HUES48 (cell line): Measurements from ENCODE around the gene GABRQ.

Source experiments
- H3K27ac ChIP-seq: one replicate; pipeline ENCODE4 v1.7.0; 2013; ENCODE audit warnings: low read depth, low read length, inconsistent platforms
- H3K27me3 ChIP-seq: 2 replicates; pipeline ENCODE4 v1.6.1; 2013; ENCODE audit warnings: mild to moderate bottlenecking, low read length; ENCODE audit not compliant: control insufficient read depth, insufficient read depth
- H3K36me3 ChIP-seq: 2 replicates; pipeline ENCODE4 v1.6.1; 2013; ENCODE audit warnings: low read length; ENCODE audit not compliant: control insufficient read depth, insufficient read depth
- H3K4me1 ChIP-seq: 2 replicates; pipeline ENCODE4 v1.6.1; 2013; ENCODE audit warnings: mild to moderate bottlenecking, low read length; ENCODE audit not compliant: control insufficient read depth, insufficient read depth
- H3K4me3 ChIP-seq: 2 replicates; pipeline ENCODE4 v1.5.1; 2013; ENCODE audit warnings: mild to moderate bottlenecking, low read depth, low read length
- H3K9ac ChIP-seq: 2 replicates; pipeline ENCODE4 v1.6.1; 2013; ENCODE audit warnings: mild to moderate bottlenecking, low read depth, low read length, moderate library complexity
- H3K9me3 ChIP-seq: 2 replicates; pipeline ENCODE4 v1.6.1; 2013; ENCODE audit warnings: low read length; ENCODE audit not compliant: control insufficient read depth, insufficient read depth

GABRQ gene

DNA sequence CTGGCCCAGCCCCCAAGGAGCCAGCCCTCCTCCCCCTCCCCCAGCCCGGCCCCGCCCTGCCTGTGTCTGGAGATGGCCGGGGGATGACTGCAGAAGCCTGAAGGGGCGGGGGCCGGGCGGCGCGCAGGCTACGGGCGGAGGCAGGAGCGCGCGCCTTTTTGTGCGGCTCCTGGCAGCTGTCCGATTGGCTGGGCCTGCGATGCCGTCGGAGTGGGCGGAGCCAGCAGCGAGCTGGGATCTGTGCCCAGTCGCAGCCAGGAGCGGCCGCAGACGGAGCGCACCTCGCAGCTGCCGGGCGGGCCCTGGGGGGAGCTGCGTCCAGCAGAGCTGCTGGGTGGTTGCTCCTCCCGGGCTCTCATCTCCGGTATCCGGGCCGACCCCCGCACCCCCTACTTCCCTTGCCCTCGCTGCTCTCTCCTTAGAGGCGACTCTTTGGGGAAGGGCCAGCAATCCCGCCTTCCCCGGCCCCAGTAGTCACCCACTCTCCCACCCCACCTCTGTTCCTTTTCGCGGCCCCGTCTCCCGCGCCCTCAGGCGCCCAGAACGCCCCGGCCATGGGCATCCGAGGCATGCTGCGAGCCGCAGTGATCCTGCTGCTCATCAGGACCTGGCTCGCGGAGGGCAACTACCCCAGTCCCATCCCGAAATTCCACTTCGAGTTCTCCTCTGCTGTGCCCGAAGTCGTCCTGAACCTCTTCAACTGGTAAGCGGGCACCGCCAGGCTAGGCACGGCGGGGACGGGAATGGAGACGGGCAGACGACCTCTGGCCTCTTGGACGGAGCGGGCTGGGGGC lies at the start of gene GABRQ:
GABRQ (plus strand) TSS at position 247 of the 794 bp plus-strand sequence; CDS start at position 555, 308 bp downstream.
- H3K27ac ChIP-seq, result no peak within 1 kb of the TSS
- no peaks in the 10 kb centered on the region for H3K36me3 ChIP-seq
- peaks cover 20% of the 10 kb centered on the region for H3K27me3 ChIP-seq
- H3K9me3 ChIP-seq, result peaks cover 41% of the 10 kb centered on the region
- peaks cover 24% of the 10 kb centered on the region for H3K4me1 ChIP-seq
- H3K9ac ChIP-seq, result no peak within 1 kb of the TSS
- peak within 1 kb of the TSS; percentile 63 for H3K4me3 ChIP-seq

DNA sequence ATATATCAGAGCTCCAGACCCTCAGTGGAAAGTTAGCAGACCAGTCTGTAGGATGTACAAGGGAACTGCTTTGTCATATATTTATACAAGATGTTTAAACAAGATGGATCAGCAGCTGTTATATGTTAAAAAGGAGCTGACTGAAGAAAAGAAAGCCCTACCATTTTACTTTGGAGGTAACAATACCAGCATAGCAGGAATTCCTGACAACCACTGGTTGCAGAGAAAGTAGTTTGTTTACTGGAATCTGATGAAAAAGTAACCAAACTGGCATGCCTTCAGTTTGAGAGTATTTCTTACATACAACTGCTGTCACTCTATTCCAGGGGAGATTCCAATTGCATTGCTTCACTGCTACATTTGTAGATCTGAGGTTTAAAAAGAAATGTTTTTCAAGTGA lies 49.5 kb upstream of the GABRQ start:
- Histone ChIP-seq H3K36me3 (no peaks in the 10 kb centered on the region), H3K27ac (no peak overlapping the region), H3K9me3 (peaks cover 23% of the 10 kb centered on the region; the same call in 1 of the 2 replicates), H3K27me3 (no peaks in the 10 kb centered on the region), H3K4me1 (no peaks in the 10 kb centered on the region), H3K4me3 (no peak overlapping the region), H3K9ac (no peak overlapping the region)

DNA sequence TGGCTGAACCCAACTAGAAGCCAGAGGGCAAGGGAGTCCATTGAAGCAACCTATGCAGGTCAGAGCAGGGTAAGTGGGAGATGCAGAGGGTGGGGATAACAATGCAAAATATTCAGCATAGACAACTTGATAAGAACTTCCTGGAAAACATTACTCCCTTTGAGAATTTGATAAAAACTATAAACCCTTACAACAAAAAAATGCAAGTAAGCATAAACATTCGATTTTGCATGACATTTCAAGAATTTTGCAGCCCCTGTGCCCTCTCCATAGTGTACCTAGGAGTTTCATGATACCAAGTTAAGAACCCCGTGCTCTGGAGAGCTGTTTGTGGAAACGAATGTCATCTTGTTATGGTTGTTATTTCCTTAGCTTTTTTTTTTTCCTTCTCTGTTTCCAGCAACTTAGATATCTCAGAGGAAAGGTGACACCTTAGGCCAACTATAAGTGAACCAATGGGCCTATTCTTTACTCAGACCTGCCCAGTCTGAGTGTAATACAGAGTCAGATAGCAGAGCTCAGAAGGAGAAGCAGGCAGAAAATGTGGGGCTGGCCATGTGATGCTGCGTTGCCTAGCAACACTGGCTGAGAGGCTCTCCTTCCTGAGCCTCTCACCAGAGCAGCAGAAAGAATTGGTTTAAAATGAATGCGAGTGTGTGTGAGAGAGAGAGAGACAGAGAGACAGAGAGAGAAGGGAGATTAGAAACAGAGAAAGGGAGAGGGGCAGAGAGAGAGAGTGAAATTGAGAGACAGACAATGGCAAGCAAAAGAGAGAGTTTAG lies 36.7 kb upstream of the GABRQ start:
- Histone ChIP-seq H3K27me3 (no peaks in the 10 kb centered on the region), H3K9ac (no peak overlapping the region), H3K36me3 (no peaks in the 10 kb centered on the region), H3K4me1 (no peaks in the 10 kb centered on the region), H3K9me3 (peaks cover 39% of the 10 kb centered on the region), H3K4me3 (no peak overlapping the region), H3K27ac (no peak overlapping the region)

DNA sequence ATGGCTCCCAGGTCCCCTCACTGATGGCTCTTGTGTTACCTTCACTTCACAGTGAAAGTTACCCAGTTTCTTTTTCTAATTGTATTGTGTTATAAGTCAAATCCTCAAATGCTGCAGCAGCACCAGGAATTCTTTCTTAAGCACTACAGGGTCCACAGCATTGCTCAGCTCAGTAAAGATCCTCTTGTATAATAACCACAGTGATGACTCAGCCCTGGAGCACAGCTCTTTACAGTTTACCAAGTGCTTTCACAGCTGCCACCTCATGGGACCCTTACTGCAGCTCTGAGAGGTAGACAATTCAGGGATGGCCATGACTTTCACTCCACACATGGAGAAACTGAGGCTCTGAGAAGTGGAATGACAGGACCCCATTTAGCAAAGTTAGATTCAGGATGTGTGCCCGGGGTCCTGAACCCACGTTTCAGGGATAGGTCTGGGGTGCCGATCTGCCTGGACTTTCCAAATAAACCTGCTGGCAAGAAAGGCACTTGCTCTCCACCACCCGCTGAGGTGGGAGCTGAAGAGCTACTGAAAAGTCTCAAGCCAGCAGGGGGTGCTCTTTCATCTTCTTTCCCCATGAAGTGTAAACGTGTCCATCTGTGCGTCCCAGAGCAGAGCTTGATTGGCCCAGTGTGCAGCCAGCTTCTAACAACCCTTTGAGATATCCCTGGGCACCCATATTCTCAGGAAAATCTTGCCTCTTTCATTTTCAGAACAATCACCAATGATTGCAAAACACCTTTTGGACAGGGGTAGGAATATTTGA lies 35.7 kb upstream of the GABRQ start:
- Histone ChIP-seq H3K36me3 (no peaks in the 10 kb centered on the region), H3K27me3 (no peaks in the 10 kb centered on the region), H3K27ac (no peak overlapping the region), H3K9ac (no peak overlapping the region), H3K9me3 (peaks cover 39% of the 10 kb centered on the region), H3K4me3 (no peak overlapping the region), H3K4me1 (no peaks in the 10 kb centered on the region)

DNA sequence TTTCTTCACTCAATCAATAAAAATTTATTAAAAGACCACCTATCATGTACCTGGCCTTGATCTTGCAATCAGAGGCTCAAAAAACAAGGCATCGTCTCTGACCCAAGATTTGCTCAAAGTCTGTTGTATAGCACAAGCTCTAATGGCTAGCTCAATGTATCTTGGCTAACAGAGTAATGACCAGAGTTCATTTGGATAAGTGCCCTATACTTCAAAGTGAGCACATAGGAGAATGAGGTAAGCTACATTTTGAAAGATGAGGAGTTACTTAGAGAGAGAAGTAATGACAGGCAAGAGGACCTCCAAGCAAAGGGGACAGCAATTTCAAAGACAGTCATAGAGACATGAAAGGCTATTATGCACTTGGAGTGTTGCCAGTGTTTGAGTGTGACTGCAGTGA lies 22.9 kb upstream of the GABRQ start:
- Histone ChIP-seq H3K27ac (no peak overlapping the region), H3K4me1 (no peaks in the 10 kb centered on the region), H3K4me3 (no peak overlapping the region), H3K9me3 (peaks cover 49% of the 10 kb centered on the region), H3K27me3 (no peaks in the 10 kb centered on the region), H3K36me3 (no peaks in the 10 kb centered on the region), H3K9ac (no peak overlapping the region)

DNA sequence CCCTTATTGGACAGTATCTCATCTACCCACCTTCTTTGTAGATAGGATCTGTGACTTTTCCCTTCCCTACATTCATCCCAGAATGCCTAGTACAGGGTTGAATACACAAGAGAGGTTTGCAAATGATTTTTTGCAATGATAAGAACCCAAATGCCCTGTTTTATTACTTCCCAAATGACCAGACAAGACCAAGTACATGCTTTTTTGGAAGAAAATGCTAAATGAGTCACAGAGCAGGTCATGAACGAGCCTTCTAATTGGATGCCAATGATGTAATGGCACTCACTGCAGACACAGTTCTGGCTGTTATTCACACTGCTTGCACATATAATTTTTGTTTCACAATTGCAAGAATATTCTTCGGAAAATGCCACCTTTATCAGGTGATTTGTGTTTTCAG lies 17.8 kb upstream of the GABRQ start:
- Histone ChIP-seq H3K4me3 (no peak overlapping the region), H3K27me3 (no peaks in the 10 kb centered on the region), H3K9me3 (peaks cover 29% of the 10 kb centered on the region), H3K4me1 (no peaks in the 10 kb centered on the region), H3K36me3 (no peaks in the 10 kb centered on the region), H3K27ac (no peak overlapping the region), H3K9ac (no peak overlapping the region)

DNA sequence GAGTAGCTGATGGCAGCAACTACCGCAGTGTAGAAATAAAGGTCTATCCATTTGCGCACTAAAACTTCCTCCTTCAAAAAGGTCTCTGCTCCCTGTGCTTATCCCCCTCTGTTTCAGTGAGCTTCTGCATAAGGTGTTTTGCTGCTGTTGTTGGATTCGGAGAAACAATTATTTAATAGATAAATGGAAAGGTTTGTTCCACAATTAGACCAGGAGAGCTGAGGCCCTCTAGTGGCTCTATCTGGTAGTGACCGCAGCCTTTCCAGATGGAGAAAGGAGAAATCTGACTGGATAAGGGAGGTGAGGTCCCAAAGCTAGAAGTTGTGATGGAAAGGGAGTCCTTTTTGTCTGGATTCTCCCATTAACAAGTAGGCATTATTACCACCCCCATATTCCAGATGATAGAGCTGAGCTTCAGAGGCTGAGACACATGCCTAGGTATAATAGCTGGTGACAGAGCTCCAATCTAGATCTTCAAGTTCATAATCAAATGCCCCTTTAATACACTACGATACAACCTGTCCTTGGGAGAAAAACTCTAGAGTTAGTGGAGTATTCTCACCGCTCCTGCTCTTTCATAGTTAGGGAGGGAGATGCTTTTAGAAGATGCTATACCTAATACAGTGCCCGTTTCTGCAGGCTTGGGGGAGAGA lies 5.1 kb upstream of the GABRQ start:
- no peaks in the 10 kb centered on the region for H3K27me3 ChIP-seq
- no peaks in the 10 kb centered on the region for H3K36me3 ChIP-seq
- H3K9ac ChIP-seq, result no peak overlapping the region
- peaks cover 47% of the 10 kb centered on the region for H3K9me3 ChIP-seq
- no peak overlapping the region for H3K4me3 ChIP-seq
- peaks cover 3% of the 10 kb centered on the region; the same call in 1 of the 2 replicates for H3K4me1 ChIP-seq
- H3K27ac ChIP-seq, result no peak overlapping the region

DNA sequence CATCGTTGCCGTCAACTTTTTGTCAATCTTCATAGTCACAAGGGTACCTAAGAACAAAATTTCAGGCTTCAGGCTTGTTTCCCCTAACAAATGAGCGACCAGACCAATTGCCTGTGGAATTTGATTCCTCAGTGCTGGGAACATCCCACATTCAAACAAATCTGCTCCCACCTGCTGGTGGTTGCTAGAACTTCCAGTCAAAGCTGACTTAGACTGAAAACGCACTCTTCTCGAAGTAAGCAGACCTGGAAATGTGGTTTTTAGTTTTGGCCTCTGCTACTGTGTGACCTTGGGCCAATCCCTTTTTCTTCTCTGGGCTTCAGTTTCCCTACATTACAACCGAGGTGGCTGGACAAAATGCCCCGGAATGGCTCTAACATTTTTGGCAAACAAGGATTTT lies 1.8 kb upstream of the GABRQ start:
- H3K9ac ChIP-seq, result no peak overlapping the region
- H3K4me3 ChIP-seq, result no peak overlapping the region
- peaks cover 18% of the 10 kb centered on the region for H3K4me1 ChIP-seq
- no peaks in the 10 kb centered on the region for H3K36me3 ChIP-seq
- peaks cover 20% of the 10 kb centered on the region for H3K27me3 ChIP-seq
- no peak overlapping the region for H3K27ac ChIP-seq
- peaks cover 38% of the 10 kb centered on the region for H3K9me3 ChIP-seq

DNA sequence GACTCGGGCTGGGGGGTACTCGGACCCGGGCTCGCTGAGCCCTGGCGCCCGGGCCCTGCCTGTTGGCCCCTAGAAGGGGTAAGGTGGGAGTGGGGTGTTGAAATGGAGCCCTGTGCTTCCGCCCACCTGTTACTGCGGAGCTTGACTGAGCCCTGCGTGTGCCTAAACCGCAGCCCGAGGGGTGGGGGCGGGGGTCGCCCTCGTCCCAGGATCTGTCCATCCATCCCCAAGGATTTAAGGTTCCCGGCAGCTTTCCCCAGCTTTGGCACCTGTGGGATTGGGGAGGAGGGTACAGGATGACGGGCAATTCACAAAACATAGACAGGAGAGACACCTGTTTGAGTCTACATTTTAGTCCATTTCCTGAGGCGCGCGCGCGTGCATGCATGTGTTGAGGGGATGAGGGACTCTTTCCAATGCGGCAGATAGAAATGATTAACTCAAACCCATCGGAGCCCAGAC lies 779 bp downstream of the GABRQ start:
- Histone ChIP-seq H3K9ac (no peak overlapping the region), H3K27me3 (peaks cover 20% of the 10 kb centered on the region), H3K4me1 (peaks cover 24% of the 10 kb centered on the region), H3K27ac (no peak overlapping the region), H3K9me3 (peaks cover 41% of the 10 kb centered on the region), H3K36me3 (peaks cover 3% of the 10 kb centered on the region; the same call in 1 of the 2 replicates), H3K4me3 (peak overlapping the region; percentile 63)

DNA sequence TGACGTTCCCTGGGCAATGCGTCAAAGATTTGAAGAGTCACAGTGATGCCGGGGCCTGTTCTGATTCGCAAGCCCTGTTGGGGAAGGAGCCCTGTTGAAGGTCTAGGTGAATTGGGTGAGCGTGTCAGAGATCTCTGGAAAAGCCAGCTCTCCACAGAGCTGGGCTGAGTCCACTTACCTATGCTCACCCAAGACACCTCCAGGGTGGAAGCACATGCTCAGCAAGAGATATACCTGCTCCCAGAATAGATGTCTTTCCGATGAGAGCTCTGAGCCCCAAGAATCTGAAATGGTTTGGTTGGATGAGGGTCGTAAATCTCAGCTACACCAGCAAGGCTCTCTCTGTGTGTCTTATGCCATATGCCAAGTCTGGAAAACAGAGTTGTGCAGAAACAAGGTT lies 1.7 kb downstream of the GABRQ start:
- Histone ChIP-seq H3K4me3 (peak overlapping the region; percentile 15; the same call in 1 of the 2 replicates), H3K27me3 (peaks cover 20% of the 10 kb centered on the region), H3K9me3 (peaks cover 43% of the 10 kb centered on the region)

More for the DNA sequence above, 1.7 kb downstream of the GABRQ start:
- H3K9ac ChIP-seq, result no peak overlapping the region
- no peak overlapping the region for H3K27ac ChIP-seq
- H3K36me3 ChIP-seq, result peaks cover 12% of the 10 kb centered on the region
- H3K4me1 ChIP-seq, result peaks cover 24% of the 10 kb centered on the region
